Peyer's patch (tissue), 4 donors: ENCODE measurements around the gene NOL9. TPM values are rescaled to one million over a fixed set of nuclear protein-coding genes. Genes with fewer than 3 reads are reported as not detected.
A peak's percentile ranks its signal among the peaks of the same experiment; 100 is the strongest.

ENCODE experiments used
- DNase-seq, 3 donors: peaks; one replicate each; pipeline ENCODE4 v3.0.0-alpha.2; 2017 to 2019
- H3K27ac ChIP-seq, 4 donors: fragments of 200-600 bp; sonication (generic); one replicate each; pipeline ENCODE4 v1.5.1; 2016 to 2019
- H3K27me3 ChIP-seq, 2 donors: fragments of 200-600 bp; sonication (generic); one replicate each; pipeline ENCODE4 v1.5.1; 2019
- H3K36me3 ChIP-seq, 3 donors: fragments of 200-600 bp; sonication (generic); one replicate each; pipeline ENCODE4 v1.5.1; 2016 to 2019
- H3K4me1 ChIP-seq, 4 donors: fragments of 200-600 bp; sonication (generic); one replicate each; pipeline ENCODE4 v1.5.1; 2016 to 2019
- H3K4me3 ChIP-seq, 4 donors: fragments of 200-600 bp; sonication (generic); 1 replicate in 3 of 4; 2 replicates in 1 of 4; pipeline ENCODE4 v1.5.1; 2016 to 2019; ENCODE audit warnings: mild to moderate bottlenecking in 1 of 4
- H3K9me3 ChIP-seq, 4 donors: fragments of 200-600 bp; sonication (generic); one replicate each; pipeline ENCODE4 v1.5.1; 2016 to 2019; ENCODE audit warnings: mild to moderate bottlenecking in 1 of 4
- CTCF ChIP-seq, 6 experiments: fragments of 450-650 bp in 4 of 6; fragments of 200-600 bp in 2 of 6; sonication (generic) in 1 of 6; IDR thresholded peaks; one replicate each; pipeline ENCODE4 v1.5.1; 2017 to 2019; ENCODE audit warnings: antibody characterized with exemption in 6 of 6, mild to moderate bottlenecking in 3 of 6, moderate library complexity in 1 of 6
- POLR2A ChIP-seq, 2 donors: fragments of 450-650 bp; IDR thresholded peaks; one replicate each; pipeline ENCODE4 v1.5.1; 2017; ENCODE audit warnings: antibody characterized with exemption in 2 of 2, mild to moderate bottlenecking in 2 of 2, moderate library complexity in 2 of 2
- total RNA-seq, 4 donors: library from RNA; depleted of rRNA; stranded (reverse); fragments of >200 nt; gene quantifications; one replicate each; pipeline ENCODE4 v1.1.0, GENCODE V29; 2016

The NOL9 gene
- total RNA-seq, 4 donors from 2014 or later = 19.0 to 28.0 (median 22.5) TPM

GRCh38 chr1:6497867-6498575 lies 56.3 kb downstream of the NOL9 start:
- TF ChIP-seq CTCF (IDR thresholded peaks at IDR 0.05) (no peak), POLR2A (IDR thresholded peaks at IDR 0.05) (no peak)

GRCh38 chr1:6497215-6497866 lies 57.0 kb downstream of the NOL9 start:
- H3K4me3 ChIP-seq = peak overlapping the region; percentile 36 to 65 (median 60)
- DNase-seq = peak in 2 of 3 donors; percentile 27 to 60
- H3K9me3 ChIP-seq = no peaks in the 10 kb centered on the region
- peak overlapping the region in 1 of 4 donors; percentile 25 for H3K27ac ChIP-seq
- peaks cover 0 to 14% (median 4%) of the 10 kb centered on the region in 4 donors for H3K4me1 ChIP-seq
- no peaks in the 10 kb centered on the region for H3K27me3 ChIP-seq
- TF ChIP-seq POLR2A (IDR thresholded peaks at IDR 0.05) (no peak), CTCF (IDR thresholded peaks at IDR 0.05) (no peak)
- H3K36me3 ChIP-seq = no peaks in the 10 kb centered on the region

More at GRCh38 chr1:6497867-6498575, 56.3 kb downstream of the NOL9 start:
- peaks cover 0 to 14% (median 4%) of the 10 kb centered on the region in 4 donors for H3K4me1 ChIP-seq
- no peak for DNase-seq
- H3K36me3 ChIP-seq = no peaks in the 10 kb centered on the region
- peak overlapping the region; percentile 36 to 65 (median 60) for H3K4me3 ChIP-seq
- no peaks in the 10 kb centered on the region for H3K27me3 ChIP-seq
- no peaks in the 10 kb centered on the region for H3K9me3 ChIP-seq
- H3K27ac ChIP-seq = no peak overlapping the region

GRCh38 chr1:6496890-6497214 lies 57.5 kb downstream of the NOL9 start:
- H3K4me1 ChIP-seq = peaks cover 0 to 15% (median 4%) of the 10 kb centered on the region in 4 donors
- H3K27ac ChIP-seq = peak overlapping the region in 1 of 4 donors; percentile 25
- H3K36me3 ChIP-seq = no peaks in the 10 kb centered on the region
- no peaks in the 10 kb centered on the region for H3K27me3 ChIP-seq
- H3K9me3 ChIP-seq = no peaks in the 10 kb centered on the region
- peak overlapping the region; percentile 36 to 65 (median 60) for H3K4me3 ChIP-seq
- TF ChIP-seq CTCF (IDR thresholded peaks at IDR 0.05) (no peak), POLR2A (IDR thresholded peaks at IDR 0.05) (no peak)
- no peak for DNase-seq

- no peaks in the 10 kb centered on the region for H3K9me3 ChIP-seq
- peaks cover 0 to 20% (median 5%) of the 10 kb centered on the region in 4 donors for H3K4me1 ChIP-seq
- no peak for DNase-seq
- no peak overlapping the region for H3K27ac ChIP-seq
- TF ChIP-seq CTCF (IDR thresholded peaks at IDR 0.05) (no peak), POLR2A (IDR thresholded peaks at IDR 0.05) (no peak)
- no peaks in the 10 kb centered on the region for H3K36me3 ChIP-seq
- no peaks in the 10 kb centered on the region for H3K27me3 ChIP-seq
- no peak overlapping the region for H3K4me3 ChIP-seq
Observed at GRCh38 chr1:6496365-6496721, 58.0 kb downstream of the NOL9 start.

GRCh38 chr1:6495540-6496364 lies 58.6 kb downstream of the NOL9 start:
- DNase-seq = no peak
- TF ChIP-seq CTCF (IDR thresholded peaks at IDR 0.05) (no peak), POLR2A (IDR thresholded peaks at IDR 0.05) (no peak)
- Histone ChIP-seq H3K9me3 (no peaks in the 10 kb centered on the region), H3K27me3 (no peaks in the 10 kb centered on the region), H3K4me1 (peaks cover 0 to 25% (median 6%) of the 10 kb centered on the region in 4 donors), H3K36me3 (no peaks in the 10 kb centered on the region), H3K27ac (no peak overlapping the region), H3K4me3 (no peak overlapping the region)
